Effector CD8-positive, alpha-beta T cell (primary cell): ENCODE measurements around the gene CCDC149.
"Not testable (repeated sequence)": the region's sequence is repeated elsewhere in the genome, so short reads cannot be mapped to it uniquely, and the experiment has no call there.

Experiments used
- DNase-seq: peaks from one replicate; lab custom pipeline; 2025; lab: John Stamatoyannopoulos, UW

The CCDC149 gene

DNA sequence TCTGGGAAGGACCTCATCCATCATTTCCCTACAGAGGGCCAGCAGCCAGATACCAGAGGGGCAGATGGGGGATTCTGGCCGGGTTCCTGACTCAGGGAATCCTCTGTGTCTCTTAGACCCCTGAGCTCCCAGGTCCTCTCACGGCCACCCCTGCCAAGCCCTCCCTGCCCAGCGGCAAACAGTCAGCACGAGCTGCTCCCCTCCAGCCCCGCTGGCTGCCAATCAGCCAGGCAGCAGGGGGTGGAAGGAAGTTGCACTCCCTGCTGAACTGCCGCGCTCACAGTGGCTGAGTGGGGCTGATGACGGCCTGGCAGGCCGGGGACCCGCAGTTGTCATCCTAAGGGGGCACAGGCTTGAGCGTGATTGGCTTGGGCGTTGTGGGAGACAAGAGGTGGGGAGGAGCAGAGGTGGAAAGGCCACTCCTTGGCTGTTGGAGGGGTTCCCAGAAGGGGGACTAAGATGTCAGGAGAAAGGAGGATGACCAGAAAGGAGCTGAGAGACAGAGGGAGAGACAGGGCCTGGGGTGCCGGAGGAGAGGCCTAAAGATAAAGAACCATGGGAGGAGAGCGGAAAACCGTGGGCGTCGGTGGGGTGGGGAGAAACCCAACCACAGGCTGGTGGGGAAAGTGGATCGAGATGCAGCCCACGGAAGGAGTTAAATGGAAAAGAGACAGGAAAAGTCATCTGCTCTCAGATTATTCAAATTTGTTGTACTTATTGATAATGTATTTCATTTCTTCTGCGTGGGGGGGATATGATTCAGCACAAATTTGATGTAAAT lies 4.4 kb upstream of the CCDC149 start:
- DNase-seq: no peak

DNA sequence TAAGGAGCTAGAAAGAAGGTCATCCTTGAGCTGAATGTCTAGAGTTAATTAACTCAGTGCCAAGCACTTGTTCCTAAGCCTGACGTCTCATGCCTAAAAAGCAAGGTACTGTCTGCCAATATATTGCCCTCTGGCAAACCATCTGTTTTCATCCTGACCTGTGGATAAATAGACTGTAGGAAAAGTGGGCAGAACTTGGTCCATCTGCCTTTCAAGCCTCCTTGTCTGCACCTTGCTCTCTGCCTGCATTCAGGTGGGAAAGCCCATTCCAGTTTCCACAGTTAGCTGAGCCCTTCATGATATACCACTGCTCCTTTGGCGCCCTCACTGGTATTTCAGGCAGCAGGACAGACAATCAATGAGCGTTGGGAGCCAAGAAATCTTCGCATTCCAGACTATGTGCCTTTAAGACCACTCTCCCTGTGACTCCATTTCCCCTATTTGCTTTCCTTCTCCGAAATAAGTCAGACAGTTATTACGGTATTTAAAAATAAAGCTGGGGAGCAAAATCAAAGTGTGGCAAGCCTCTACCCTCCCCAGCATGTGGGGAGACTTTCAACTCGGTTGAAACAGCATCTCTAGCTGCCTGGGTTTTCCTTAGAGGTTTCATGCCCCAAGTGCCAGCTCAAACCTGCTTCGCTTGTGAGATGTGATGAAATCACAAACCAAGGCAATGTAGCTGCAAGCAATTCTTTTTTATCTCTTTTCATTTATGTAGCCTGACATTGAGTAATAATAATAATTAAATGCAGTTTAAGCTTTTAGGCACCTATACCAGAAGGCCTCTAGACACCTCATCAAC lies 2.5 kb upstream of the CCDC149 start:
- no peak for DNase-seq

DNA sequence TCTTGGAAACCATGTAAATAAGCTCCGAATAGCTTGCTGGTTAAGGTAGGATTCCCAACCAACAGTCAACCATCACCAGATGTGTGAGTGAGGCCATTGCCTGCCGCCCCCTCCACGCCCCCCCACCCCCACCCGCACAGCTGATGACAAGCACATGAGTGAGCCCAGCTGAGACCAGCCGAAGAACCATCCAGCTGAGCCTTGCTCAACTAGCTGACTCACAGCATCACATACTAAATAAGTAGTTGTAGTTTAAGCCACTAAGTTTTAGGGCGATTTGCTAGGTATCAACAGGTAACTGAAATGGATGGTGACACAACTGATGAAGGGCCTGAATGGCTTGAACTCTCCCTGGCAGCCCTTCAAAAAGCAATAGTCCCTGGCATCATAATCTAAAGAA lies 1.6 kb upstream of the CCDC149 start:
- no peak for DNase-seq

DNA sequence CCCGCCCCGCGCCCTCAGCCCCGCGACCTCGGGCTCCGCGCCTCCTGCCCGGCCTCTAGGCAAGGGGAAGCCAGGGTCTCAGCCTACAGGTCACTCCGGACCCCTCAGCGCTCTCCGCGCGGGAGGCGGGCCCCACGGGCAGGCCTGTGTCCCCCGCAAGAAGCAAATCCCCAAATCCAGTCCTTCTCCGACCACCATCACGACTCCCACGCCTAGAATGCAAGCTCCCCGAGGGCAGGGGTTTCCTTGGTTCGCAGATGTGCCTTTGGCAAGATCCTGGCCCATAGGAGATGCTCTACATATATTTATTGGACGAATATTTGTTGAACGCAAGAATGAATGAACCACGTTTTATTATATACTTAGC lies 260 bp upstream of the CCDC149 start:
- no peak for DNase-seq

DNA sequence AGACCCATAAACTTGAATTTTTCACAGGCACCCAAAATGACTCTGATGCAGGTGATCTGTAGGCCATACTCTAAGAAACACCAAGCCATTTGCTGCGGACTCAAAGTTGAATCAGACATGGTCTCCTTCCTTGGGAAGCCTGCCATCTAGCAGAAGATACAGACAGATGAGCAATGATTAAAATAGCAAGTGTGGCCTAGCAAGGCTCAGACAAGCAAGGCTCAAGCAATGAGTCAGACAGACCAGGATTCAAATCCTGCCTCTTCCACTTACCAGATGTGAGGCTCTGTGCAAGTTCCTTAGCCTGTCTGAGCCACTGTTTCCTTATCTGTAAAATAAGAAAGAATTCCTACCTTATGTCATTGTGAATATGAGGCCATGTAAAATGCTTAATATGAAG lies 2.3 kb downstream of the CCDC149 start:
- no peak for DNase-seq

DNA sequence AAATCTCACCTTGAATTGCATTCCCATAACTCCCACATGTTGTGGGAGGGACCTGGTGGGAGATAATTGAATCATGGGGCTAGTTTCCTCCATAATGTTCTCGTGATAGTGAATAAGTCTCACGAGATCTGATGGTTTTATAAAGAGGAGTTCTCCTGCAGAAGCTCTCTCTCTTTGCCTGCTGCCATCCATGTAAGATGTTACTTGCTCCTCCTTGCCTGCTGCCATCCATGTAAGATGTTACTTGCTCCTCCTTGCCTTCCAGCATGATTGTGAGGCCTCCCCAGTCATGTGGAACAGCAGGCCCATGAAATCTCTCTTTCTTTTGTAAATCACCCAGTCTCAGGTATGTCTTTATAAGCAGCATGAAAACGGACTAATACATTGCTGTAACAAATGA lies 3.2 kb downstream of the CCDC149 start:
- not testable (repeated sequence) for DNase-seq

DNA sequence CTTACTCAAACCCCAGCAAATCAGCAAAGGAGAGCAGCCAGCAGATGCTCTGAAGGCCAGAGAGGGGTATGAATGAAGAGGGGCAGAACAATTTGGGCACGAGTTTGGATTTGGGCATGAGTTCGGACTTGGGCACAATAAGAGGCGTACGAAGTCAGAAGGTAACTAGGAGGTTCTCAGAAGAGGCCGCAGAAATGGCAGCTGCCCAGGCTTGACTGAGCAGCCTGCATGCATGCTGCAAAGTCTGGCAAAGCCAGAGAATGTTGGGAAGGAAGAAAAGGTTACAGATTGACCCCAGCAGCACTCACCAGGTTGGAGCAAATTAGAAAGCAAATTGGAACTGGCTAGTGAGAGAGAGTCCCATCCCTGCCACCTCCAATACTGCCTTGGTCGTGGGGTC lies 15.2 kb downstream of the CCDC149 start:
- no peak for DNase-seq

DNA sequence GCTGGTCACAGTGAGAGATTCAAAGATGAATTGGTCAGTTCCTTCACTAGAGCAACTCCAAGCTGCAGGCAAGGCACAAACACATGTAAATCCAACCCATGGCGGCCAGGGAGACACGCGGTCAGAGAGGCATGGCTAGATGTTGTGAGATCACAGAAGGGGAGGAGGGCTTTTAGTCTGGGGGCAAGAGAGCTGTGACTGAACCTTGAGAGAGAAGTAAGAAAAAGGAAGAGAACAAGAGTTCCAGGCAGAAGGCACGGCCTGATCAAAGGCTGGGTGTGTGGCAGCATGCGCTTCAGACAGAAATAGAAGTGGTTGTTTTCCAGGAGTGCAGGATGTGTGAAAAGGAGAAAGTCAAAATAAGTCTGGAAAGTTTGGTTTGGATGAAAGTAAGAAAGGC lies 15.9 kb downstream of the CCDC149 start:
- DNase-seq: no peak

DNA sequence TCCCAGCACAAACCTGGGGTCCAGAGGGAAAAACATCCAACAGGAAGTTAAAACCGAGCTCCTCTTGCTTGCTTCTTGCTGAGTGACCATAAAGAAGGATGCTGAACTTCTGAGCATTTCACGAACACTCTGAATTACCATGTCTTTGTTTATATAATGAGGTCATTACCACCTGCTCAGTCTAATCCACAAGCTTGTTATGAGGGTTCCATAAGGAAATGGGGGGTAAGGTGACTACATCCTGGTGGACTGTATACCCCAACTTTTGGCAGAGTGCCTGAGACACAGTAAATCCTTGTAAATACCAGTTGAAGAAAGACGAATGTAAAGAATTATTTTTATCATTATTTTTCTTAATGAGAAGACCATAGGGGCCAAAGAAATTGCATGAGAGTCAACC lies 16.8 kb downstream of the CCDC149 start:
- DNase-seq: no peak

DNA sequence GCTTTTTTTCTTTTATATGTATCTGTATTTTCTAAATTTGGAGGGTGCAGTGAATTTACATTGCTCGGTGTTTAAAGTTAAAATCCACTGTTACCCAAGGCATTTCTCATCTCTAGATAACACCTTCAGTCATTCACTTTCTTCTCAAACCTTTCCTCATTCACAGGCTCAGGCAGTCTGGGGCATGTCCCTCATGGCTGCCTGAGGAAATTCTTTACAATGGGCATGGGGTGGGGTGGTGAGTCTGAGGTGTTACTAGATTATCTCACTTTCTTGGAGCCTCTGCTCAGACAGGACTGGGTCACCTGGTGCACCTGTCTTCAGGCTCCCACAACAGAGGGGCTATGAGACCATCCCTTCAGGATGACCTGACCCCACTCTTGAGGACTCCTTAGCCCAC lies 17.4 kb downstream of the CCDC149 start:
- no peak for DNase-seq

DNA sequence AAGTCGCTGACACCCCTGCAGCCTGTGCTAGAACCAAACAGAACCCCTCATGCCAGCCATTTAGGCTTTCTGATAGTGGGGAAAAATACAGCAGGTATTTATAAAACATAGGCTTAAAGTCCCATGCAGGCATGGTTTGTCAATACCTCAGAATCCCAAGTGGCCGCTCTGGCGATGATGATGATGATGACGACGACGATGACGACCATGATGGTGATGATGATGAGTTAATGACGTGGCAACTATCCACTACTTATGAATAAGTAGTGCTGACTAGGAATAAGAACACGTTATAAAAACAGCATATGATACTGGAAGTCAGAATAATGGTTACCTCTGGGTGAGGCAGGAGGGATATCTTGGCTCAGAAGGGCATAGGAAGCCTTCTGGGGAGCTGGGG lies 18.0 kb downstream of the CCDC149 start:
- DNase-seq: no peak

DNA sequence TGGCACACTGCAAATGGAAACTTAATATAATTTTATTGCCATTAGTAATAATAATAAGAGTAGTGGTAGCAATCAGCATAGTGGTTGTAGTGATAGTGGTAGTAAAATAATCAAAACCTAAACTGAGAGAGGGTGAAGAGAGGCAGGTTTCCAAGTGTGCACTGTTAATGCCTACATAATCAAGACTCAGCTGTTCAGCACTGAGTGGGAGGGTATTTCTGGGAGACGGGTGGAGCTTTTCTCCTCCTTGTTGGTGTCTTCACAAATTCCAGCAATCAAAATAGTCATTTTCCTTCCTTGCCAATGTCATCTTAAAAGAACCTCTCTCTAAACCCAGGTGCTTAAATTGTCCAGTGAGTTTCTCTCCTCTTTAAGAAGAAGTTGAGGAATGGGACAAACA lies 18.6 kb downstream of the CCDC149 start:
- DNase-seq: no peak

DNA sequence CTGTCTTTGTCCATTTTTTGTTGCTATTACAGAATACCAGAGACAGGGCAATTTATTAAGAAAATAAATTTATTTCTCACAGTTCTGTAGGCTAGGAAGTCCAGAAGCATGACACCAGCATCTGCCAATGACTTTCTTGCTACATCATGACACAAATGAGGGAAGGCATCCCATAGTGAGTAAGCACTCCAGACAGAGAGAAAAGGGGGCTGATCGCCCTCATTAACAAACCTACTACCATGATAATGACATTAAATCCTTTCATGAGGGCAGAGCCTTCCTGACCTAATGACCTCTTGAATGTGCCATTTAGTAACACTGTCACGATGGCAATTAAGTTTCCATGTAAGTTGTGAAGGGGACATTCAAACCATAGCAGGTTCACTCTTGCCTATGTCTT lies 20.1 kb downstream of the CCDC149 start:
- no peak for DNase-seq

DNA sequence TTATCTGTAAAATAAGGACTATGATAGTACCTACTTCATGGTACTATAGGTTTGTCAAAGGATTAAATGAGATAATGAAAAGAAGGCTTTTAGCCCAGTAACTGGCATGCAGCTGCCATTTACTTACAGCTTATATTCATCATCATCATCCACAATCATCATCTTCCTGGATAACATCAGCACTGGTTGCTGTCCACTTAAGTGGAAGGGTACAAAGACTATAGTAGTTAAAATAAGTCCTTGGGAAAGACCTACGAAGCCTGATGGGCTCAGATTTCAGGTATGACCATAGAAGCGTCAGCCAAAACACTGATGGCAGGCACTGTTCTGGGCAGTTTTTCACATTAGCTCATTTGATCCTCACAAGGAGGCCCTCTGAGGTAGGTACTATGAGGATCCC lies 20.6 kb downstream of the CCDC149 start:
- no peak for DNase-seq

DNA sequence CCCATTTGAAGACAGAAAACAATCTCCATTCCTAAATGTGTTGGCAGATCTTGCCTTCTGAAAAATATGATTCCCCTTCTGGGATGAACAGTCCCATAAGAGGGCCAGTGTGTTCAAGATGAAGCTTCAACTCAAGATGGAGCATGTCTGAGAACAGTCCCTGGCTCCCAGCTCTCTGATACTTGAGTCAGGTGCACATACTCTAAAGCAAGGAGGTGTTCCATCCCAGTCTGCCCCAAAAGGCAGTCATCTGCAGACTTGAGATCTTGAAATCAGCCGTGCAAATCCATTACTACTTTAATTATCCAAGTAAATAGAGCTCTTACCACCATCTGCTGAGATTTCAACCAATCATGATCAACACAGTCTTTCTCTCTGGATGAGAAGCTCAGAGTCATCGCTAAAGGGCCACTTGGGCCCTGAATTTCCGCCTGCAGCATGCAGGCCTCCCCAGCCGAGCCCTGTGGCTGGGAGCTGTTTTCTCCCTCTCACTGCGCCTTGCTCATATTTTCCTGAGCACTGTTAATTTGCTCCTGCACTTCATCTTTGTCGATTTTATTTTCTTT lies 22.2 kb downstream of the CCDC149 start:
- no peak for DNase-seq

DNA sequence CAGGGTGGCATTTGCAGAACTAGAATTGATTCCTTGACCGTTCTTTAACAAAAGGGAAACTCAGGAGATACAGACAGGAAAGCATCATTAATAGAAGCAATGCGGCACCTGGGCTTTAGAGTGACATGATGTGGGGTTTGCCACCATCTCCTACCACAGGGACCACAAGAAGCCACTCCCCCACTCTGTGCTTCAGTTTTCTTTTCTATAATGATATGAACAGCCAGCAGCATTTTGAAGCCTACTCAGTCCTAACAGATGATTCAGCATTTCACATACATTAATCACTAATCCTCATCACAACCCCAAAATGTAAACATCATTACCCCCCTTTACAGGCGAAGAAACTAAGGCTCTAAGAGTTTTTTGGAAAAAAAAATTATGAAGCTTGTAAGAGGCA lies 22.9 kb downstream of the CCDC149 start:
- DNase-seq: no peak

DNA sequence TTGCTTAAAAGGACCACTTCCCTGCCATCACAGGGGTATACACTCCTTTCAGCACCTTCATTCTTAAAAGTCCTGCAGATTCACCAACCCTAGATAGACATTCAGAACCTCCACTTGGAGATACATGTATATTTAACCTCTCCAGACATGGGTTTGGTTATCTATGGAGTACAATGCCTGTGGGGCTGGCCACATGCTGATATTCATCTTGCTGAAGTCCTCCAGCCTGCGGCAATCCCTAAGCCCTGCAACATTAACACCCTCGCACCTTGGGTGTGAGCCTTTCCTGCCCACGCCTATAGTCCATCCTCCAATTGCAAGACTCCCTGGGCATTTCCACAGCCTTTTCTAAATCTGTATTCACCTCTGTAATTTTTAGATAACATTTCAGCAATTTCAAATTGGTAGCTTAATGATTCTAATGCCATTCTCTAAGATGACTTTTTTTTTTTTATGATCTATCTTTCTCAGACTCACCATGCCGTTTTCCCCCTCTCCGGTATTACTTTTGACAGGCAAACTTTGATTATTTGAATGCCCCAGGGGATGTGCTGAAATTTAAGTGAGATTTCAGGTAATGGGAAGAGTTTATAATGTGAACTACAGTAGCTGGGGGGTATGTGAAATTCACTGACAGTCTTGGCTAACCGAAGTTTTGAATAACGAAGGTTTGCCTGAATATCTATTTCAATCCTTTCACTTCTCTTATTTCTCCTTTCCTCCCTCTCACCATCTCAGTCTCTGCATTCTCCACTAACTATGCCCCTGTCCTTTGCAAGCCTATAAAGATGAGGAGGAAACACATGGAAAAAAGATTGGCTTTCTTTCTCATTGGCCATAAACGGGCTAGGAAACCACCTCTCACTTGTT lies 24.1 kb downstream of the CCDC149 start:
- DNase-seq: no peak

DNA sequence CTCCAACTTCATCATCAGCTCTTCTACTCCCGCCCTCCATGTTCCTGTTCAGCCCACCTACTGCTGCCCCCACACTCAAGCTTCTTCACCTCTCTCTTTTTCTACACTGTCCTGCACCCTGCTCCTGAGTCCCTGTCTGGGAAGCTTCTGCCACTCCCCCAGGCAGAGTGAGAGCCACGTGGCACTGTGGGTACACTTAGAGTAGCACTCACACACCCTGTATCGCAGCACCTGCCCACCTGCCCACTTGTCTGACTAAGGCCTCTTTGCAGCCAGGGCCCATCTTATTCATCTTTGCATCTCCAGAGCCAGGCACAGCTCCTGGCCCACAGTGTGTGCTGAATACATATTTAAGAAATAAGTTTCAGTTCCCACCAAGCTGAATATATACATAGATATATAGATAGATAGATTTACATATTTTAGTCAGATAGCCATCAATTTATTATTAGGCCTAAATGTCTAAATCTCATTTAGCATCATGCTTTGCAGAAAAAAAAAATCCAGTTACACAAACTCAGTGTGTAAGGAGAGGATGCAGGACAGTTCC lies 24.9 kb downstream of the CCDC149 start:
- DNase-seq: no peak

DNA sequence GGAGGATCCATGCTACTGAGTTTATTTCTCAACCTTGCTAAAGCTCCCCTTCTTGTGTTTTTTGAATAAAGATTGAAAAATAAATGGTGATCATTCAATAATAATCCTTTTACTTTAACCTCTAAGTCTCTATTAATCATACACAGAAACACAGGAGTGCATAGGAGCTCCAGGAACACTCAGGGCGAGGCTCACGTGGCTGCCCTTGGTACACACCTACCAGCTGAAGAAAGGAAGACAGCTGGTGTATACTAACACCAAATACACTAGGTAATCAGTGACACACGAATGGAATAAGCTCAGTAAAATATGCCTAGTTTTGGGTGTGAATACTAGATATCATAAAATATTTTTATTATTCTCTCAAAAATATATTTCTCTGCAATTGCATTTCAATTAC lies 26.2 kb downstream of the CCDC149 start:
- no peak for DNase-seq

DNA sequence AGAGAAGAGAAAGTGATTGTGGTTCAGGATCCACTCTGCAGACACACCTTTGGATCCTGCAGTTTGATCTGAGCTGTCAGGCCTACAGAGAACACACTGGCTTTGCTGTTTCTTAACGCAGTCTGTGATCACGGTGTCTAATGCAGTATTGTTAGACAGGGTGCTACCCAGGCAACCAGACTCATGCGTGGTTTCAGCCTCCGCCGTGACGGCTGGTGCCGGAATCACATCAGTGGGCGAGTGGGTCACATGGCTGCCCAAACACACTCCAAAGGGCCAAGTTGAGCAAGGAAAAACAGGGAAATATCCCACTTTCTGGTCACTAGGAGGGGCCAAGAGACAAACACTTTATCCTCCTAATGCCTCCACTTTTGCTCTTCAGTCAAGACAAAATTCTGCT lies 27.5 kb downstream of the CCDC149 start:
- no peak for DNase-seq

DNA sequence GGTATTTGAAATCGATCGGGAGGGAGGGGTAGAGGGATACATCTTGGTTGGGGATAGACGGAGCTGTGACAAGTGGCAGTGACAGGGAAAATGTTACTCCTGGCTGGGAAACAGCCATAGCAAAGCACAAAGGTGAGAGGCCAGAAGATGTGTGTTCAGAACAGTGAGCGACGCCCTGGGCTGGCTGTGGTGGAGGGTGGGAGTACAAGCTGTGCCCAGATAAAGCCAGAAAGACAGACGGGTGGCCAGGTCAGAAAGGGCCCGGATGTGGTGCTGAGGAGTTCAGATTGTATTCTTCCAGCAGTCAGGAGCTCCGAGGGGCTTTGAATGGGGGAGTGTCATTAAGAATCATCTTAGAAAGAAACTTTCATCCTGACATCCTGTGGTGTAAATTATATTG lies 27.9 kb downstream of the CCDC149 start:
- DNase-seq: no peak
